Mesendoderm (in vitro differentiated cells): ENCODE measurements around the gene ACTR6. TPM values are rescaled to one million over a fixed set of nuclear protein-coding genes. Genes with fewer than 3 reads are reported as not detected.

Experiments
- small RNA-seq: library from polyadenylated mRNA; stranded (forward); fragments of <200 nt; extraction: miRNeasy Mini kit (QIAGEN cat#:217004); gene quantifications from one replicate; pipeline ENCODE3, GENCODE V24; 2013; ENCODE audit not compliant: insufficient read depth

The ACTR6 gene

Small RNA genes within 50 kb of the gene (small RNA-seq; reads per million reads assigned to genes)
- gene MIR1827: not detected
- not detected for gene RF00019
- gene RN7SL176P: not detected
